Glutamatergic neuron (in vitro differentiated cells): ENCODE data around the gene TMEM240. TPM values are rescaled to one million over a fixed set of nuclear protein-coding genes. Genes with fewer than 3 reads are reported as not detected.
A peak's percentile ranks its signal among the peaks of the same experiment; 100 is the strongest.

Experiments
- DNase-seq: peaks from one replicate; pipeline ENCODE4 v3.0.0; 2022
- H3K27ac Mint-ChIP-seq: one replicate; pipeline ENCODE4 v1.8.0; 2020; ENCODE audit warnings: mild to moderate bottlenecking, mixed read lengths, inconsistent platforms; ENCODE audit not compliant: unreplicated experiment
- H3K27me3 Mint-ChIP-seq: one replicate; pipeline ENCODE4 v1.8.0; 2020; ENCODE audit warnings: mild to moderate bottlenecking, moderate library complexity, mixed read lengths, inconsistent platforms; ENCODE audit not compliant: unreplicated experiment
- H3K36me3 Mint-ChIP-seq: one replicate; pipeline ENCODE4 v1.8.0; 2020; ENCODE audit warnings: mild to moderate bottlenecking, mixed read lengths, inconsistent platforms; ENCODE audit not compliant: unreplicated experiment
- H3K4me1 Mint-ChIP-seq: one replicate; pipeline ENCODE4 v1.8.0; 2020; ENCODE audit warnings: mild to moderate bottlenecking, low read depth, mixed read lengths, inconsistent platforms; ENCODE audit not compliant: unreplicated experiment
- H3K4me3 Mint-ChIP-seq: one replicate; pipeline ENCODE4 v1.8.0; 2020; ENCODE audit warnings: mild to moderate bottlenecking, mixed read lengths, inconsistent platforms; ENCODE audit not compliant: unreplicated experiment
- H3K9me3 Mint-ChIP-seq: one replicate; pipeline ENCODE4 v1.8.0; 2020; ENCODE audit warnings: mild to moderate bottlenecking, moderate library complexity, mixed read lengths, inconsistent platforms; ENCODE audit not compliant: unreplicated experiment
- CTCF ChIP-seq: fragments of 200-600 bp; sonication (generic); IDR thresholded peaks from one replicate; pipeline ENCODE4 v1.5.0; 2021; ENCODE audit not compliant: partially characterized antibody, unreplicated experiment
- total RNA-seq: library from RNA; stranded (reverse); fragmentation: NEBNext Ultra II Directional; extraction: Animal tissue kit (Norgen Biotek cat#: 25700); gene quantifications from one replicate; pipeline ENCODE4 v1.2.1, GENCODE V29; 2021; ENCODE audit not compliant: unreplicated experiment

The TMEM240 gene
- total RNA-seq, 1 donor from 2014 or later = 24.4 TPM

- Mint-ChIP-seq H3K4me1 (peaks cover 2% of the 10 kb centered on the region), H3K27ac (no peak overlapping the region), H3K27me3 (peaks cover 6% of the 10 kb centered on the region), H3K9me3 (peaks cover 5% of the 10 kb centered on the region), H3K36me3 (no peaks in the 10 kb centered on the region), H3K4me3 (no peak overlapping the region)
- DNase-seq = no peak
- TF ChIP-seq CTCF = no peak
Measured at GRCh38 chr1:1543706-1544099, 3.3 kb upstream of the TMEM240 start.

GRCh38 chr1:1542766-1543705 lies 2.6 kb upstream of the TMEM240 start:
- peaks cover 5% of the 10 kb centered on the region for H3K9me3 Mint-ChIP-seq
- H3K4me1 Mint-ChIP-seq = peaks cover 4% of the 10 kb centered on the region
- H3K27ac Mint-ChIP-seq = no peak overlapping the region
- no peak for DNase-seq
- TF ChIP-seq CTCF = no peak
- peaks cover 8% of the 10 kb centered on the region for H3K27me3 Mint-ChIP-seq
- no peak overlapping the region for H3K4me3 Mint-ChIP-seq
- H3K36me3 Mint-ChIP-seq = no peaks in the 10 kb centered on the region

- Mint-ChIP-seq H3K4me3 (no peak overlapping the region), H3K4me1 (peaks cover 4% of the 10 kb centered on the region), H3K36me3 (no peaks in the 10 kb centered on the region), H3K9me3 (peaks cover 7% of the 10 kb centered on the region), H3K27me3 (peaks cover 8% of the 10 kb centered on the region), H3K27ac (peak overlapping the region; percentile 8)
- no peak for TF ChIP-seq CTCF
- peak; percentile 19 for DNase-seq
Measured at GRCh38 chr1:1541956-1542765, 1.7 kb upstream of the TMEM240 start.

GRCh38 chr1:1540818-1541628 lies 599 bp upstream of the TMEM240 start:
- peaks cover 5% of the 10 kb centered on the region for H3K4me1 Mint-ChIP-seq
- peaks cover 12% of the 10 kb centered on the region for H3K27me3 Mint-ChIP-seq
- H3K36me3 Mint-ChIP-seq = no peaks in the 10 kb centered on the region
- no peak for TF ChIP-seq CTCF
- H3K4me3 Mint-ChIP-seq = no peak overlapping the region
- peak; percentile 16 for DNase-seq
- H3K9me3 Mint-ChIP-seq = peaks cover 9% of the 10 kb centered on the region
- no peak overlapping the region for H3K27ac Mint-ChIP-seq
